HepG2 (cell line): Measurements from ENCODE around the gene FBLL1. TPM values are rescaled to one million over a fixed set of nuclear protein-coding genes. Genes with fewer than 3 reads are reported as not detected.

Experiments used
- ATAC-seq: fragments of 200-7000 bp; cut with Tn5 transposase; 3 replicates; pipeline ENCODE4 v1.9.1; 2020; ENCODE audit warnings: mild to moderate bottlenecking, moderate library complexity
- BruUV-seq: library from RNA; stranded (reverse); fragments of 400-500 nt; replicated peaks from 2 replicates; lab custom pipeline; 2021; lab: Mats Ljungman, UMichigan
- CTCF ChIA-PET: fragments of 300-600 bp; formaldehyde crosslinking; extraction: SDS; loops from one replicate; lab custom pipeline; 2021; ENCODE audit warnings: low total read pairs, inconsistent platforms, low intra/inter-chr PET ratio; lab: Yijun Ruan, JAX
- POLR2A ChIA-PET: fragments of 350-600 bp; sonication (Branson Sonifier 250); formaldehyde crosslinking; loops from one replicate; lab custom pipeline; 2020; ENCODE audit warnings: antibody characterized with exemption, inconsistent platforms; lab: Yijun Ruan, JAX
- DNase-seq: peaks from one replicate; pipeline ENCODE4 v3.0.0-alpha.2; 2015; ENCODE audit warnings: low spot score
- FAIRE-seq: peaks from 3 replicates; lab custom pipeline; 2011; peaks lifted over from hg19 to GRCh38; lab: Jason Lieb, UNC
- H2AFZ ChIP-seq: one replicate; pipeline ENCODE4 v1.6.1; 2011; ENCODE audit warnings: low read length, inconsistent platforms
- H3K27ac ChIP-seq: fragments of 300-600 bp; 3 replicates; pipeline ENCODE4 v1.8.0; 2011; ENCODE audit warnings: mixed run types, mild to moderate bottlenecking, mixed read lengths, low read length, inconsistent platforms; ENCODE audit not compliant: insufficient read depth; ENCODE audit errors: extremely low read length
- H3K27me3 ChIP-seq, 2 experiments: fragments of 200-600 bp in 1 of 2; 2 replicates in 1 of 2; 3 replicates in 1 of 2; pipeline versions ENCODE4 v1.6.0 to v1.8.0; 2011; ENCODE audit warnings: low read length in 2 of 2, mild to moderate bottlenecking in 2 of 2, moderate library complexity in 2 of 2, inconsistent platforms in 1 of 2; ENCODE audit not compliant: insufficient read depth in 2 of 2, control insufficient read depth in 1 of 2
- H3K36me3 ChIP-seq, 2 experiments: fragments of 200-600 bp in 1 of 2; replicated peaks in 1 of 2; 2 replicates in 1 of 2; 3 replicates in 1 of 2; pipeline versions ENCODE4 v1.5.1 to v1.8.0; 2011; ENCODE audit warnings: low read length in 2 of 2, inconsistent platforms in 1 of 2; ENCODE audit not compliant: insufficient read depth in 2 of 2, control insufficient read depth in 1 of 2
- H3K4me1 ChIP-seq: 2 replicates; pipeline ENCODE4 v1.5.1; 2012; ENCODE audit warnings: low read length, inconsistent platforms; ENCODE audit not compliant: insufficient read depth
- H3K4me2 ChIP-seq: 2 replicates; pipeline ENCODE4 v1.6.0; 2011; ENCODE audit warnings: low read depth, low read length, inconsistent platforms
- H3K4me3 ChIP-seq, 3 experiments: fragments of 200-600 bp in 1 of 3; sonication (generic), shearing (Covaris generic) in 1 of 3; replicated peaks in 1 of 3; 2 replicates each; pipeline ENCODE4 v1.5.1; 2011 to 2016; ENCODE audit warnings: low read length in 3 of 3, inconsistent platforms in 2 of 3, low read depth in 2 of 3, mild to moderate bottlenecking in 2 of 3, control low read depth in 1 of 3, mixed read lengths in 1 of 3; ENCODE audit not compliant: insufficient read depth in 1 of 3
- H3K79me2 ChIP-seq: one replicate; pipeline ENCODE4 v1.6.1; 2011; ENCODE audit warnings: low read length, inconsistent platforms; ENCODE audit not compliant: insufficient read depth
- H3K9ac ChIP-seq: 2 replicates; pipeline ENCODE4 v1.6.0; 2011; ENCODE audit warnings: mild to moderate bottlenecking, low read depth, low read length, inconsistent platforms; ENCODE audit not compliant: insufficient read depth
- H3K9me3 ChIP-seq: 2 replicates; pipeline ENCODE4 v1.5.1; 2012; ENCODE audit warnings: mild to moderate bottlenecking, low read length
- H4K20me1 ChIP-seq: 2 replicates; pipeline ENCODE4 v1.6.0; 2011; ENCODE audit warnings: inconsistent platforms, mild to moderate bottlenecking, low read length, moderate library complexity; ENCODE audit not compliant: insufficient read depth
- ASH2L ChIP-seq: fragments of 300-600, 200-600 bp; sonication (generic); IDR thresholded peaks from 2 replicates; pipeline ENCODE4 v1.7.0; 2017; ENCODE audit warnings: low read depth, mild to moderate bottlenecking, moderate library complexity, mixed read lengths, low read length; ENCODE audit not compliant: insufficient read length
- ZNF24 ChIP-seq: fragments of 450-650 bp; IDR thresholded peaks from 2 replicates; pipeline ENCODE4 v1.6.1; 2017; ENCODE audit warnings: antibody characterized with exemption, mild to moderate bottlenecking
- ZSCAN21 ChIP-seq: sonication (generic); formaldehyde crosslinking; IDR thresholded peaks from 2 replicates; pipeline ENCODE4 v1.8.0; 2022; ENCODE audit warnings: mild to moderate bottlenecking, missing genetic modification reagents, moderate library complexity, borderline replicate concordance
- WGBS: methylation state at CpG from one replicate; pipeline ENCODE4 v1.1.6; 2017; ENCODE audit warnings: low lambda C conversion rate; 5-methylcytosine and 5-hydroxymethylcytosine counted together
- in situ Hi-C: cut with HindIII; loops from 2 replicates; pipeline ENCODE4 v1.10.0; 2017; ENCODE audit warnings: low pct_unique_long_range_greater_than_20kb; ENCODE audit not compliant: extremely low pct_ligation_motif_present
- intact Hi-C: fragments of 100-400 bp; cut with micrococcal nuclease; formaldehyde crosslinking; loops from one replicate; pipeline ENCODE4 v1.10.0; 2022; ENCODE audit not compliant: unreplicated experiment
- polyA plus RNA-seq, 8 experiments: library from polyadenylated mRNA; depleted of rRNA in 3 of 8; stranded (reverse) in 7 of 8; unstranded in 1 of 8; fragments of >200 nt; fragmentation: Illumina TruSeq in 4 of 8; extraction: Trizol in 4 of 8; gene quantifications; 2 replicates each; pipeline versions ENCODE4 v1.2.1 to v1.2.3, GENCODE V29; 2011 to 2016; ENCODE audit warnings: low read depth in 4 of 8, missing spikeins in 1 of 8, mixed read lengths in 1 of 8; ENCODE audit not compliant: insufficient read depth in 1 of 8
- total RNA-seq, 5 experiments: library from RNA; depleted of rRNA; stranded (reverse); fragments of >200 nt; fragmentation: Illumina TruSeq; extraction: Trizol; gene quantifications; 2 replicates each; pipeline ENCODE4 v1.2.3, GENCODE V29; 2016; ENCODE audit warnings: low read depth in 1 of 5
- TF ChIP-seq, protein P1 (sequence below), 2 experiments: fragments of 450-650 bp in 1 of 2; sonication (generic) in 1 of 2; formaldehyde crosslinking in 1 of 2; IDR thresholded peaks; 2 replicates each; pipeline versions ENCODE4 v1.6.1 to v1.8.0; 2016 to 2022; ENCODE audit warnings: antibody characterized with exemption in 1 of 2, mild to moderate bottlenecking in 1 of 2, missing genetic modification reagents in 1 of 2

The FBLL1 gene
- total and polyA plus RNA-seq, 2 of the 13 experiments (the other 11 are each of a cell fraction or from before 2014, with no cell fraction given): 0.17 to 0.18 TPM

GRCh38 chr5:168537176-168537575, 8.1 kb downstream of the FBLL1 start (continued):
- TF ChIP-seq, protein P1, sequence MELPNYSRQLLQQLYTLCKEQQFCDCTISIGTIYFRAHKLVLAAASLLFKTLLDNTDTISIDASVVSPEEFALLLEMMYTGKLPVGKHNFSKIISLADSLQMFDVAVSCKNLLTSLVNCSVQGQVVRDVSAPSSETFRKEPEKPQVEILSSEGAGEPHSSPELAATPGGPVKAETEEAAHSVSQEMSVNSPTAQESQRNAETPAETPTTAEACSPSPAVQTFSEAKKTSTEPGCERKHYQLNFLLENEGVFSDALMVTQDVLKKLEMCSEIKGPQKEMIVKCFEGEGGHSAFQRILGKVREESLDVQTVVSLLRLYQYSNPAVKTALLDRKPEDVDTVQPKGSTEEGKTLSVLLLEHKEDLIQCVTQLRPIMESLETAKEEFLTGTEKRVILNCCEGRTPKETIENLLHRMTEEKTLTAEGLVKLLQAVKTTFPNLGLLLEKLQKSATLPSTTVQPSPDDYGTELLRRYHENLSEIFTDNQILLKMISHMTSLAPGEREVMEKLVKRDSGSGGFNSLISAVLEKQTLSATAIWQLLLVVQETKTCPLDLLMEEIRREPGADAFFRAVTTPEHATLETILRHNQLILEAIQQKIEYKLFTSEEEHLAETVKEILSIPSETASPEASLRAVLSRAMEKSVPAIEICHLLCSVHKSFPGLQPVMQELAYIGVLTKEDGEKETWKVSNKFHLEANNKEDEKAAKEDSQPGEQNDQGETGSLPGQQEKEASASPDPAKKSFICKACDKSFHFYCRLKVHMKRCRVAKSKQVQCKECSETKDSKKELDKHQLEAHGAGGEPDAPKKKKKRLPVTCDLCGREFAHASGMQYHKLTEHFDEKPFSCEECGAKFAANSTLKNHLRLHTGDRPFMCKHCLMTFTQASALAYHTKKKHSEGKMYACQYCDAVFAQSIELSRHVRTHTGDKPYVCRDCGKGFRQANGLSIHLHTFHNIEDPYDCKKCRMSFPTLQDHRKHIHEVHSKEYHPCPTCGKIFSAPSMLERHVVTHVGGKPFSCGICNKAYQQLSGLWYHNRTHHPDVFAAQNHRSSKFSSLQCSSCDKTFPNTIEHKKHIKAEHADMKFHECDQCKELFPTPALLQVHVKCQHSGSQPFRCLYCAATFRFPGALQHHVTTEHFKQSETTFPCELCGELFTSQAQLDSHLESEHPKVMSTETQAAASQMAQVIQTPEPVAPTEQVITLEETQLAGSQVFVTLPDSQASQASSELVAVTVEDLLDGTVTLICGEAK (IDR thresholded peaks at IDR 0.05): no peak
- TF ChIP-seq, protein P1 (CRISPR knock-in tag; IDR thresholded peaks at IDR 0.05): no peak

GRCh38 chr5:168549554-168549953, 20.4 kb downstream of the FBLL1 start:
- no peak for FAIRE-seq
- Histone ChIP-seq H3K9me3 (no peaks in the 10 kb centered on the region), H3K9ac (no peak overlapping the region), H3K27me3 (no peaks in the 10 kb centered on the region), H3K4me1 (no peaks in the 10 kb centered on the region), H2AFZ (no peak overlapping the region), H3K36me3 (peaks cover 8 to 34% of the 10 kb centered on the region in 2 experiments; a peak in 4 of 5 replicates), H3K79me2 (peaks cover 4% of the 10 kb centered on the region), H3K4me3 (no peak overlapping the region), H4K20me1 (peaks cover 14% of the 10 kb centered on the region), H3K27ac (no peak overlapping the region), H3K4me2 (no peak overlapping the region)
- 95% methylated on average over 7 of the region's 7 CpGs for WGBS
- no peak for DNase-seq
- intact Hi-C loops: no loop called here
- in situ Hi-C loops: no loop called here
- no TSS peak for BruUV-seq
- ChIA-PET POLR2A (no interaction called here), CTCF (no interaction called here)
- no peak for ATAC-seq
- TF ChIP-seq ZNF24: peak; percentile 21; the same call in 1 of the 2 replicates
- no peak for TF ChIP-seq ZSCAN21 (CRISPR knock-in tag)
- TF ChIP-seq ASH2L: no peak
